ENCODE results near the gene CDH18. TPM values are rescaled to one million over a fixed set of nuclear protein-coding genes. Genes with fewer than 3 reads are reported as not detected.

CDH18 gene
- total RNA-seq, 4 donors from 2014 or later = not detected

DNA sequence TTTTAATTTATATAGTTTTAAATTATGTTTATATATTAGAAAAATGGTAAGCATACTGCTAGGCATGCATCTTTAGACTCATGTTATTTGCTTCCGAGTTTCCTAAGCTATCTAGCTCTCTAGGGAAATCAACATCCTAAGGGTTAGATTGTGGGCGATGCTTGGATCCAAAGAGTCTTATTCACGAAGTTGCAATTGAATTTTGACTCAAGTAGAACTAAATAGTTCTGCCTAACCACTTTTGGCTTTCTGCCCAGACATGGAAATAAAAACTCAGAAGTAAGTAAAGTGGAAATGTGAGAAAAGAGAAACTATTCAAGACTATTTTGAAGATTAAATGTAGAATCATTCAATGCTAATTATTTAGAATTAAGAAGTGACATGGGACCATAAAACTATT, 440.4 kb downstream of the CDH18 start:
- H3K36me3 ChIP-seq = no peaks in the 10 kb centered on the region
- no peaks in the 10 kb centered on the region for H3K4me1 ChIP-seq
- no peak overlapping the region for H3K4me3 ChIP-seq
- H3K9me3 ChIP-seq = no peaks in the 10 kb centered on the region
- WGBS, 2 donors (ENCODE audit: low coverage in 1 of 2) = 3 to 35% methylated on average over 3 of the region's 3 CpGs
- no peak for TF ChIP-seq EP300 (IDR thresholded peaks at IDR 0.05)
- TF ChIP-seq, protein P1, sequence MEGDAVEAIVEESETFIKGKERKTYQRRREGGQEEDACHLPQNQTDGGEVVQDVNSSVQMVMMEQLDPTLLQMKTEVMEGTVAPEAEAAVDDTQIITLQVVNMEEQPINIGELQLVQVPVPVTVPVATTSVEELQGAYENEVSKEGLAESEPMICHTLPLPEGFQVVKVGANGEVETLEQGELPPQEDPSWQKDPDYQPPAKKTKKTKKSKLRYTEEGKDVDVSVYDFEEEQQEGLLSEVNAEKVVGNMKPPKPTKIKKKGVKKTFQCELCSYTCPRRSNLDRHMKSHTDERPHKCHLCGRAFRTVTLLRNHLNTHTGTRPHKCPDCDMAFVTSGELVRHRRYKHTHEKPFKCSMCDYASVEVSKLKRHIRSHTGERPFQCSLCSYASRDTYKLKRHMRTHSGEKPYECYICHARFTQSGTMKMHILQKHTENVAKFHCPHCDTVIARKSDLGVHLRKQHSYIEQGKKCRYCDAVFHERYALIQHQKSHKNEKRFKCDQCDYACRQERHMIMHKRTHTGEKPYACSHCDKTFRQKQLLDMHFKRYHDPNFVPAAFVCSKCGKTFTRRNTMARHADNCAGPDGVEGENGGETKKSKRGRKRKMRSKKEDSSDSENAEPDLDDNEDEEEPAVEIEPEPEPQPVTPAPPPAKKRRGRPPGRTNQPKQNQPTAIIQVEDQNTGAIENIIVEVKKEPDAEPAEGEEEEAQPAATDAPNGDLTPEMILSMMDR (IDR thresholded peaks at IDR 0.05) = no peak
- ATAC-seq = no peak
- no peaks in the 10 kb centered on the region for H3K27me3 ChIP-seq
- H3K27ac ChIP-seq = no peak overlapping the region

DNA sequence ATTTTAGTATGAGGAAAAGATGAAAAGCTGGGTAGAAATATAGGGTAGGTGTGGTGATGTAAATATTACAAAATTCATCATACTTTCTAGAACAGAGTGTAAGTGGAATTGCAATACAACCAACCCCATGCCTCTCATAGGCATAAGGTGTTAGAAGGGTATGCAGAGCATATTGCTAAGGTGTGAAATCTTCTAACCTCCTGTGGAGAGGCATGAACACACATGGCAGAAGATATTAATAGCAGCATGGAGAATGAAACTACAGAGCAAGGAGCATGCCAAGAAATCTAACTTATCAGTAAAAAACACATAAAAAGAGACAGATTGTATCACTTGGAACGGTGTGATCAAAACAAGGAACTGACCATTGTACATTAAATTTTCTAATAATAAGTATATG, 441.5 kb downstream of the CDH18 start:
- 47 to 70% methylated on average over 1 of the region's 1 CpG for WGBS, 2 donors (ENCODE audit: low coverage in 1 of 2)
- Histone ChIP-seq H3K4me1 (no peaks in the 10 kb centered on the region), H3K36me3 (no peaks in the 10 kb centered on the region), H3K9me3 (no peaks in the 10 kb centered on the region), H3K27me3 (no peaks in the 10 kb centered on the region), H3K27ac (no peak overlapping the region), H3K4me3 (no peak overlapping the region)
- ATAC-seq = no peak
- TF ChIP-seq EP300 (IDR thresholded peaks at IDR 0.05) = no peak
- no peak for TF ChIP-seq POLR2A (IDR thresholded peaks at IDR 0.05)
- TF ChIP-seq POLR2AphosphoS5 (IDR thresholded peaks at IDR 0.05) = no peak
- TF ChIP-seq, protein P1 (IDR thresholded peaks at IDR 0.05) = no peak

DNA sequence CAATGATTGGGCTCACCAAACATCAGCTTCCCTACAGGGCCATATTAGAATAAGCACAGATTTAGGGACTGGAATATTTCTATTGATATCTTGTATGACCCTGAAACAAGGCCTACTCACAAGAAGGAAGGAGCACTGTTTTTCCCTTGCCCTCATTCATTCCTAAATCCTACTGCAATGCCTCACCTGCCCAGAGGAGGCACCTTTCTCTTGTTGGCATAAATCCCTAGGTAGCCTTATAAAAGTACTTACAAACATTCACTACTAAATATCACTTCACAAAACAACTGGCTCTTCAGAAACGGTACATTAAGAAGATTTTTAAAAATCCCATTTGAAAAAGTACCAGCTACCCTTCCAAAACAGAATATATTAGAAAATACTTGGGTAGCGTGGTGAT, 449.4 kb downstream of the CDH18 start:
- H3K27ac ChIP-seq = no peak overlapping the region
- 73 to 84% methylated on average over 2 of the region's 2 CpGs for WGBS, 2 donors (ENCODE audit: low coverage in 1 of 2)
- ATAC-seq = no peak

DNA sequence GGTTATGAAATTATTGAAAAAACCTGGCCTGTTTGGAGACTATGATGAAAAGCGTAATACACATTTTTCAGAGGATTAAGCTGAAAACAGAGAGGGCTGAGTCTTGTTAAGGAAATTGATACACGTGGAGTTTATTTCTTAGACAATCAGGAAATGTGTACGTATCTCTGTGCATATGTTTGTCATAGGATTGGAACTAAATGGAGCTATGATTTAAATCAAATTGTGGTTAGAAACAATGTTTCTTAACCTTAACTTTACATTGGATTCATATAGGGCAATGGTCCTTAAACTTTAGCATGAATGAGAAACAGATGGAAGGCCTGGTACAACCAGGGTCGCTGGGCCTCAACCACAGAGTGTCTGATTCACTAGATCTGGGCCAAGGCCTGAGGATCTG, 451.6 kb downstream of the CDH18 start:
- Histone ChIP-seq H3K4me1 (no peaks in the 10 kb centered on the region), H3K9me3 (no peaks in the 10 kb centered on the region), H3K27me3 (no peaks in the 10 kb centered on the region), H3K36me3 (no peaks in the 10 kb centered on the region), H3K27ac (no peak overlapping the region), H3K4me3 (no peak overlapping the region)
- WGBS, 2 donors (ENCODE audit: low coverage in 1 of 2) = 57 to 73% methylated on average over 4 of the region's 4 CpGs
- no peak for TF ChIP-seq EP300 (IDR thresholded peaks at IDR 0.05)
- TF ChIP-seq, protein P1 (IDR thresholded peaks at IDR 0.05) = no peak
- TF ChIP-seq POLR2A (IDR thresholded peaks at IDR 0.05) = no peak
- no peak for TF ChIP-seq POLR2AphosphoS5 (IDR thresholded peaks at IDR 0.05)
- ATAC-seq = no peak

More for the DNA sequence above, 449.4 kb downstream of the CDH18 start:
- Histone ChIP-seq H3K4me1 (no peaks in the 10 kb centered on the region), H3K36me3 (no peaks in the 10 kb centered on the region), H3K27me3 (no peaks in the 10 kb centered on the region), H3K4me3 (no peak overlapping the region), H3K9me3 (no peaks in the 10 kb centered on the region)
- no peak for TF ChIP-seq POLR2AphosphoS5 (IDR thresholded peaks at IDR 0.05)
- TF ChIP-seq, protein P1 (IDR thresholded peaks at IDR 0.05) = no peak
- TF ChIP-seq EP300 (IDR thresholded peaks at IDR 0.05) = no peak
- TF ChIP-seq POLR2A (IDR thresholded peaks at IDR 0.05) = no peak

DNA sequence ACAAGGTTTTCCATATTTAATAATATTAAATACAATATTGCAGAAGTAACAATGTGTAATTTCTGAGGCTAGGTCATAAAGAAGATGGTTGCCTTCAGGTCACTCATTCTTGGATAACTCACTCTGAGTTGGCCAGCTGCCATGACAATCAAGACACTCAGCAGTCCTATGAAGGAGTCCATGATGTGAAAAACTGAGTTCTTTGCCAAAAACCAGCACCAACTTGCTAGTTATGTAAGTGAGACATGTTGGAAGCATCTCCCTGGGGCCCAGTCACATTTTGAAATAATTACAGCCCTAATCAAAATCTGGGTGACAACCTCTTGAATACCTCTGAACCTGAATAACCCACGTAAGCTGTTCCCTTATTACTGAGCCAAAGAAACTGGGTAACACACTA, 453.2 kb downstream of the CDH18 start:
- H3K27me3 ChIP-seq = no peaks in the 10 kb centered on the region
- TF ChIP-seq POLR2A (IDR thresholded peaks at IDR 0.05) = no peak
- TF ChIP-seq EP300 (IDR thresholded peaks at IDR 0.05) = no peak
- no peak for TF ChIP-seq POLR2AphosphoS5 (IDR thresholded peaks at IDR 0.05)
- TF ChIP-seq, protein P1 (IDR thresholded peaks at IDR 0.05) = no peak
- H3K27ac ChIP-seq = no peak overlapping the region
- no peak overlapping the region for H3K4me3 ChIP-seq
- no peaks in the 10 kb centered on the region for H3K9me3 ChIP-seq
- H3K4me1 ChIP-seq = no peaks in the 10 kb centered on the region
- 70 to 100% methylated on average over 1 of the region's 1 CpG for WGBS, 2 donors (ENCODE audit: low coverage in 1 of 2)
- no peak for ATAC-seq
- H3K36me3 ChIP-seq = no peaks in the 10 kb centered on the region
